C4-2B (cell line): Measurements from ENCODE around the gene GPR107.

ENCODE experiments used
- ZFX ChIP-seq: fragments of 450-650 bp; IDR thresholded peaks from 2 replicates; pipeline ENCODE4 v1.6.1; 2017
- TF ChIP-seq, protein P1 (sequence below): fragments of 450-650 bp; conservative IDR thresholded peaks from 2 replicates; pipeline ENCODE4 v1.5.1; 2017; ENCODE audit warnings: mild to moderate bottlenecking

DNA sequence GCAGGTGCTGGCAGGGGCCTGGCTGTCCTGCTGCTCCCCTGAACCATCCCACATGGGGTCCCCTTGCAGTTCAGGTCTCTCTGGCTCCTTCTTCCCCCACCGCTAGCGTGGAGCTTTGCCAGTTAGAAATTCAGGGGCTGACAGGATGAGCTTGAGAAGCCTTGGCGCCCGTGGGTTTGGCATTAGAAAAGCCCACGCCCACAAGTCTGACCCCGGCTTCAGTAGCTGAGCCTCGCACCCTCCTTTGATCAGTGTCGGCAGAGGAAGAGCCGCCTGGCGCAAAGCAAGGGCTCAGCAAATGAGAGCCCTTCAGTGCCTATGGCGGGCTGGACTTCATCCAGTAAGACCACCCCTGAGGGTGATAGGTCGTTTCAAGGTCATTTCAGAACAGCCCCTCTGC is 88.3 kb downstream of the GPR107 start:
- TF ChIP-seq, protein P1, sequence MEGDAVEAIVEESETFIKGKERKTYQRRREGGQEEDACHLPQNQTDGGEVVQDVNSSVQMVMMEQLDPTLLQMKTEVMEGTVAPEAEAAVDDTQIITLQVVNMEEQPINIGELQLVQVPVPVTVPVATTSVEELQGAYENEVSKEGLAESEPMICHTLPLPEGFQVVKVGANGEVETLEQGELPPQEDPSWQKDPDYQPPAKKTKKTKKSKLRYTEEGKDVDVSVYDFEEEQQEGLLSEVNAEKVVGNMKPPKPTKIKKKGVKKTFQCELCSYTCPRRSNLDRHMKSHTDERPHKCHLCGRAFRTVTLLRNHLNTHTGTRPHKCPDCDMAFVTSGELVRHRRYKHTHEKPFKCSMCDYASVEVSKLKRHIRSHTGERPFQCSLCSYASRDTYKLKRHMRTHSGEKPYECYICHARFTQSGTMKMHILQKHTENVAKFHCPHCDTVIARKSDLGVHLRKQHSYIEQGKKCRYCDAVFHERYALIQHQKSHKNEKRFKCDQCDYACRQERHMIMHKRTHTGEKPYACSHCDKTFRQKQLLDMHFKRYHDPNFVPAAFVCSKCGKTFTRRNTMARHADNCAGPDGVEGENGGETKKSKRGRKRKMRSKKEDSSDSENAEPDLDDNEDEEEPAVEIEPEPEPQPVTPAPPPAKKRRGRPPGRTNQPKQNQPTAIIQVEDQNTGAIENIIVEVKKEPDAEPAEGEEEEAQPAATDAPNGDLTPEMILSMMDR: no peak
- TF ChIP-seq ZFX: no peak
